Gastrocnemius medialis (tissue), 4 donors: ENCODE results near the gene SETBP1. TPM values are rescaled to one million over a fixed set of nuclear protein-coding genes. Genes with fewer than 3 reads are reported as not detected.
A peak's percentile ranks its signal among the peaks of the same experiment; 100 is the strongest.
"Not testable (repeated sequence)": the region's sequence is repeated elsewhere in the genome, so short reads cannot be mapped to it uniquely, and the experiment has no call there.

ENCODE experiments used
- ATAC-seq, 2 donors: fragments of 150-250 bp; one replicate each; pipeline ENCODE4 v1.9.1; 2016
- DNase-seq, 2 donors: peaks; one replicate each; pipeline ENCODE4 v3.0.0-alpha.2; 2019
- H3K27ac ChIP-seq, 4 donors: fragments of 200-600 bp; sonication (generic); 1 replicate in 1 of 4; 2 replicates in 3 of 4; pipeline ENCODE4 v1.5.1; 2016 to 2018; ENCODE audit warnings: mild to moderate bottlenecking in 2 of 4, moderate library complexity in 1 of 4
- H3K27me3 ChIP-seq, 3 donors: fragments of 200-600 bp; sonication (generic) in 2 of 3; 1 replicate in 1 of 3; 2 replicates in 2 of 3; pipeline versions ENCODE4 v1.5.1 to v1.6.0; 2016 to 2019; ENCODE audit warnings: mild to moderate bottlenecking in 1 of 3, moderate library complexity in 1 of 3
- H3K36me3 ChIP-seq, 2 donors: fragments of 200-600 bp; sonication (generic) in 1 of 2; one replicate each; pipeline ENCODE4 v1.5.1; 2017 to 2018
- H3K4me1 ChIP-seq, 2 donors: fragments of 200-600 bp; sonication (generic) in 1 of 2; one replicate each; pipeline ENCODE4 v1.5.1; 2016 to 2017; ENCODE audit warnings: mild to moderate bottlenecking in 2 of 2
- H3K4me3 ChIP-seq, 4 donors: fragments of 200-600 bp; sonication (generic) in 3 of 4; 1 replicate in 1 of 4; 2 replicates in 3 of 4; pipeline ENCODE4 v1.5.1; 2016 to 2019; ENCODE audit warnings: mild to moderate bottlenecking in 2 of 4
- H3K9me3 ChIP-seq, 3 donors: fragments of 200-600 bp; sonication (generic) in 2 of 3; 1 replicate in 1 of 3; 2 replicates in 2 of 3; pipeline ENCODE4 v1.5.1; 2016 to 2019
- CTCF ChIP-seq, 5 experiments: fragments of 450-650 bp in 3 of 5; fragments of 200-600 bp in 2 of 5; sonication (generic) in 2 of 5; IDR thresholded peaks in 4 of 5; conservative IDR thresholded peaks in 1 of 5; 1 replicate in 4 of 5; 2 replicates in 1 of 5; pipeline ENCODE4 v1.5.1; 2016 to 2019; ENCODE audit warnings: antibody characterized with exemption in 5 of 5, mild to moderate bottlenecking in 3 of 5, moderate library complexity in 3 of 5
- POLR2A ChIP-seq, 2 donors: fragments of 450-650 bp; IDR thresholded peaks; one replicate each; pipeline ENCODE4 v1.6.1; 2017; ENCODE audit warnings: antibody characterized with exemption in 2 of 2, mild to moderate bottlenecking in 2 of 2, moderate library complexity in 2 of 2
- in situ Hi-C, 4 donors: fragments of 200-750 bp; cut with MboI; loops; one replicate each; pipeline versions ENCODE4 v1.15.0 to v1.8.0; 2017; ENCODE audit warnings: low sequenced_read_pairs in 4 of 4
- intact Hi-C: fragments of 100-400 bp; cut with DNase I; formaldehyde crosslinking; loops from one replicate; pipeline ENCODE4 v1.15.1; 2023; ENCODE audit warnings: low total_unique reads
- total RNA-seq, 4 donors: library from RNA; depleted of rRNA; stranded (reverse); fragments of >200 nt; gene quantifications; one replicate each; pipeline versions ENCODE4 v1.1.0 to v1.2.3, GENCODE V29; 2016

Gene SETBP1
- total RNA-seq, 4 donors from 2014 or later = 9.2 to 20.0 (median 15.3) TPM

- intact Hi-C loops = no loop called here
- no peaks in the 10 kb centered on the region for H3K27me3 ChIP-seq
- no peak for TF ChIP-seq CTCF (IDR thresholded peaks at IDR 0.05 in 4 of 5, conservative IDR thresholded peaks at IDR 0.05 in 1 of 5)
- no peak for TF ChIP-seq POLR2A (IDR thresholded peaks at IDR 0.05)
- H3K9me3 ChIP-seq = no peaks in the 10 kb centered on the region
- no peaks in the 10 kb centered on the region for H3K36me3 ChIP-seq
- DNase-seq (no peak), ATAC-seq (no peak)
- peak overlapping the region; percentile 59 to 92 (median 65) for H3K27ac ChIP-seq
- peaks cover 62 to 68% of the 10 kb centered on the region in 2 donors for H3K4me1 ChIP-seq
- H3K4me3 ChIP-seq = no peak overlapping the region
- in situ Hi-C loops = loop anchor here in 1 of 4 donors (25.0 kb wide), 1 partner anchor 111 kb away; the partner anchor contains the start of gene SETBP1
These were observed 117.9 kb downstream of the SETBP1 start for GRCh38 chr18:44798433-44799048.

GRCh38 chr18:44799382-44799906 lies 118.8 kb downstream of the SETBP1 start:
- DNase-seq (no peak), ATAC-seq (no peak)
- no peaks in the 10 kb centered on the region for H3K27me3 ChIP-seq
- intact Hi-C loops = no loop called here
- H3K36me3 ChIP-seq = no peaks in the 10 kb centered on the region
- H3K27ac ChIP-seq = peak overlapping the region; percentile 59 to 92 (median 65)
- in situ Hi-C loops = loop anchor here in 1 of 4 donors (25.0 kb wide), 1 partner anchor 112 kb away; the partner anchor contains the start of gene SETBP1
- peaks cover 62 to 72% of the 10 kb centered on the region in 2 donors for H3K4me1 ChIP-seq
- H3K4me3 ChIP-seq = no peak overlapping the region
- no peaks in the 10 kb centered on the region for H3K9me3 ChIP-seq
- no peak for TF ChIP-seq POLR2A (IDR thresholded peaks at IDR 0.05)
- no peak for TF ChIP-seq CTCF (IDR thresholded peaks at IDR 0.05 in 4 of 5, conservative IDR thresholded peaks at IDR 0.05 in 1 of 5)

- DNase-seq (no peak), ATAC-seq (no peak)
- Histone ChIP-seq H3K36me3 (no peaks in the 10 kb centered on the region), H3K9me3 (no peaks in the 10 kb centered on the region), H3K4me3 (no peak overlapping the region), H3K4me1 (peaks cover 66 to 77% of the 10 kb centered on the region in 2 donors), H3K27me3 (no peaks in the 10 kb centered on the region), H3K27ac (peak overlapping the region; percentile 59 to 92 (median 65))
- intact Hi-C loops (loop anchor here (5.0 kb wide), 1 partner anchor 522 kb away; no protein-coding TSS in a partner anchor), in situ Hi-C loops (loop anchor here in 2 of 4 donors (10.0 to 25.0 kb wide), 2 partner anchors 113 to 525 kb away; partner anchors contain the start of gene SETBP1 (in 1 of the 2))
- TF ChIP-seq CTCF (IDR thresholded peaks at IDR 0.05 in 4 of 5, conservative IDR thresholded peaks at IDR 0.05 in 1 of 5) (no peak), POLR2A (IDR thresholded peaks at IDR 0.05) (no peak)
These were observed 119.3 kb downstream of the SETBP1 start for GRCh38 chr18:44799907-44800421.

GRCh38 chr18:44800766-44801165 lies 120.1 kb downstream of the SETBP1 start:
- not testable (repeated sequence) for H3K9me3 ChIP-seq, ATAC-seq, H3K4me3 ChIP-seq, H3K36me3 ChIP-seq, H3K27me3 ChIP-seq, DNase-seq
- H3K27ac ChIP-seq = peak overlapping the region; percentile 92 to 98 (median 94)
- H3K4me1 ChIP-seq = peaks cover 74 to 82% of the 10 kb centered on the region in 2 donors
- intact Hi-C loops = loop anchor here (5.0 kb wide), 1 partner anchor 522 kb away; no protein-coding TSS in a partner anchor
- in situ Hi-C loops = loop anchor here in 1 of 4 donors (10.0 kb wide), 1 partner anchor 524 kb away; no protein-coding TSS in a partner anchor

GRCh38 chr18:44801781-44802180 lies 121.1 kb downstream of the SETBP1 start:
- no peak overlapping the region for H3K4me3 ChIP-seq
- peak overlapping the region; percentile 92 to 98 (median 94) for H3K27ac ChIP-seq
- peaks cover 74 to 81% of the 10 kb centered on the region in 2 donors for H3K4me1 ChIP-seq
- intact Hi-C loops = loop anchor here (2.0 to 5.0 kb wide), 2 partner anchors 121 to 521 kb away; partner anchors contain the start of gene SETBP1
- DNase-seq = no peak
- in situ Hi-C loops = loop anchor here in 1 of 4 donors (10.0 kb wide), 1 partner anchor 523 kb away; no protein-coding TSS in a partner anchor
- ATAC-seq = no peak
- TF ChIP-seq POLR2A (IDR thresholded peaks at IDR 0.05) (no peak), CTCF (IDR thresholded peaks at IDR 0.05 in 4 of 5, conservative IDR thresholded peaks at IDR 0.05 in 1 of 5) (no peak)
- H3K9me3 ChIP-seq = no peaks in the 10 kb centered on the region
- H3K36me3 ChIP-seq = no peaks in the 10 kb centered on the region
- no peaks in the 10 kb centered on the region for H3K27me3 ChIP-seq
